K562 (cell line): ENCODE data around the gene FBXO8. TPM values are rescaled to one million over a fixed set of nuclear protein-coding genes. Genes with fewer than 3 reads are reported as not detected.

Source experiments
- ATAC-seq: fragments of 200-7000 bp; cut with Tn5 transposase; 3 replicates; pipeline ENCODE4 v1.9.1; 2020; ENCODE audit warnings: moderate library complexity
- BruUV-seq: library from RNA; stranded (reverse); fragments of 400-500 nt; replicated peaks from 2 replicates; lab custom pipeline; 2021; lab: Mats Ljungman, UMichigan
- CTCF ChIA-PET: fragments of 300-600 bp; formaldehyde crosslinking; extraction: SDS; loops from one replicate; lab custom pipeline; 2021; ENCODE audit warnings: low intra/inter-chr PET ratio; lab: Yijun Ruan, JAX
- POLR2A ChIA-PET: fragments of 300-600, 350-650 bp; sonication (Branson Sonifier 250); formaldehyde crosslinking; extraction: SDS; loops from one replicate; lab custom pipeline; 2021; ENCODE audit warnings: antibody characterized with exemption, inconsistent platforms; lab: Yijun Ruan, JAX
- DNase-seq, 4 experiments: peaks; one replicate each; pipeline versions ENCODE4 v3.0.0 to v3.0.0-alpha.2; 2011 to 2018; ENCODE audit warnings: low spot score in 3 of 4, mixed read lengths in 3 of 4; ENCODE audit errors: extremely low read depth in 1 of 4
- FAIRE-seq: peaks from 2 replicates; lab custom pipeline; 2011; peaks lifted over from hg19 to GRCh38; lab: Jason Lieb, UNC
- H2AFZ ChIP-seq: 2 replicates; pipeline ENCODE4 v1.6.0; 2011; ENCODE audit warnings: low read depth, low read length, control low read depth, inconsistent platforms
- H3K27ac ChIP-seq: fragments of 200-600 bp; 3 replicates; pipeline ENCODE4 v1.8.0; 2011; ENCODE audit warnings: low read depth, mild to moderate bottlenecking, control low read depth, inconsistent platforms, low read length, moderate library complexity, mixed read lengths; ENCODE audit errors: extremely low read depth
- H3K27me3 ChIP-seq, 2 experiments: fragments of 300-600 bp in 1 of 2; 2 replicates in 1 of 2; 3 replicates in 1 of 2; pipeline versions ENCODE4 v1.6.0 to v1.8.0; 2011; ENCODE audit warnings: inconsistent platforms in 2 of 2, low read length in 2 of 2, mild to moderate bottlenecking in 1 of 2, mixed read lengths in 1 of 2, moderate library complexity in 1 of 2; ENCODE audit not compliant: control insufficient read depth in 2 of 2, insufficient read depth in 2 of 2
- H3K36me3 ChIP-seq: fragments of 300-600 bp; 3 replicates; pipeline ENCODE4 v1.8.0; 2011; ENCODE audit warnings: mild to moderate bottlenecking, low read length, inconsistent platforms; ENCODE audit not compliant: control insufficient read depth, insufficient read depth
- H3K4me1 ChIP-seq, 2 experiments: fragments of 200-600 bp in 1 of 2; replicated peaks in 1 of 2; 2 replicates in 1 of 2; 3 replicates in 1 of 2; pipeline versions ENCODE4 v1.5.1 to v1.8.0; 2011; ENCODE audit warnings: inconsistent platforms in 2 of 2, low read length in 2 of 2, mild to moderate bottlenecking in 1 of 2, mixed read lengths in 1 of 2, moderate library complexity in 1 of 2; ENCODE audit not compliant: control insufficient read depth in 2 of 2, insufficient read depth in 2 of 2
- H3K4me2 ChIP-seq: 2 replicates; pipeline ENCODE4 v1.6.1; 2011; ENCODE audit warnings: low read length, control low read depth, inconsistent platforms, mixed read lengths; ENCODE audit not compliant: insufficient read depth
- H3K4me3 ChIP-seq: fragments of 200-600 bp; sonication (generic), shearing (Covaris generic); 2 replicates; pipeline ENCODE4 v1.5.1; 2016; ENCODE audit warnings: control low read depth, inconsistent platforms
- H3K79me2 ChIP-seq: fragments of 200-600 bp; 3 replicates; pipeline ENCODE4 v1.8.0; 2011; ENCODE audit warnings: low read length, inconsistent platforms; ENCODE audit not compliant: control insufficient read depth, insufficient read depth
- H3K9ac ChIP-seq, 2 experiments: 2 replicates each; pipeline versions ENCODE4 v1.6.0 to v1.6.1; 2011; ENCODE audit warnings: low read depth in 2 of 2, low read length in 2 of 2, control low read depth in 1 of 2, inconsistent platforms in 1 of 2, mild to moderate bottlenecking in 1 of 2, mixed read lengths in 1 of 2; ENCODE audit not compliant: insufficient read depth in 1 of 2
- H3K9me1 ChIP-seq: one replicate; pipeline ENCODE4 v1.6.0; 2011; ENCODE audit warnings: inconsistent platforms, mild to moderate bottlenecking, low read length, moderate library complexity; ENCODE audit not compliant: control insufficient read depth, insufficient read depth
- H3K9me3 ChIP-seq: replicated peaks from 2 replicates; pipeline ENCODE4 v1.5.1; 2011; ENCODE audit warnings: low read depth, low read length, inconsistent platforms; ENCODE audit not compliant: control insufficient read depth, insufficient read depth
- H4K20me1 ChIP-seq: replicated peaks from 2 replicates; pipeline ENCODE4 v1.6.1; 2011; ENCODE audit warnings: low read length, inconsistent platforms, mixed read lengths; ENCODE audit not compliant: control insufficient read depth, insufficient read depth
- DACH1 ChIP-seq: fragments of 450-650 bp; IDR thresholded peaks from 2 replicates; pipeline ENCODE4 v1.6.1; 2018; ENCODE audit not compliant: partially characterized antibody
- DIDO1 ChIP-seq: fragments of 450-650 bp; IDR thresholded peaks from 2 replicates; pipeline ENCODE4 v1.6.1; 2016; ENCODE audit warnings: low read depth, missing biosample characterization, missing genetic modification characterization
- ESRRA ChIP-seq: fragments of 450-650 bp; IDR thresholded peaks from 2 replicates; pipeline ENCODE4 v1.6.1; 2014; ENCODE audit warnings: low read depth, mild to moderate bottlenecking, moderate library complexity, borderline replicate concordance
- GABPB1 ChIP-seq: sonication (generic); formaldehyde crosslinking; IDR thresholded peaks from 2 replicates; pipeline ENCODE4 v1.8.0; 2022; ENCODE audit warnings: mild to moderate bottlenecking, missing genetic modification reagents
- HDAC2 ChIP-seq: fragments of 450-650 bp; IDR thresholded peaks from 2 replicates; pipeline ENCODE4 v1.6.1; 2016; ENCODE audit warnings: mild to moderate bottlenecking
- KAT7 ChIP-seq: sonication (generic); formaldehyde crosslinking; IDR thresholded peaks from 2 replicates; pipeline ENCODE4 v1.8.0; 2022; ENCODE audit warnings: missing genetic modification reagents, mild to moderate bottlenecking, borderline replicate concordance
- MEIS2 ChIP-seq: fragments of 450-650 bp; IDR thresholded peaks from 2 replicates; pipeline ENCODE4 v1.6.1; 2014; ENCODE audit warnings: mild to moderate bottlenecking; ENCODE audit not compliant: partially characterized antibody
- NR3C1 ChIP-seq: sonication (generic); formaldehyde crosslinking; IDR thresholded peaks from 2 replicates; pipeline ENCODE4 v1.8.1; 2022; ENCODE audit warnings: missing genetic modification reagents
- RB1 ChIP-seq: fragments of 450-650 bp; IDR thresholded peaks from 2 replicates; pipeline ENCODE4 v1.6.1; 2017; ENCODE audit warnings: low read depth, mild to moderate bottlenecking
- RCOR1 ChIP-seq, 2 experiments: IDR thresholded peaks; 2 replicates each; pipeline ENCODE4 v1.6.1; 2012; ENCODE audit warnings: low read depth in 2 of 2, low read length in 2 of 2, borderline replicate concordance in 1 of 2, improper control_type of control experiment in 1 of 2
- SMARCA5 ChIP-seq: fragments of 450-650 bp; IDR thresholded peaks from 2 replicates; pipeline ENCODE4 v1.6.1; 2016
- ZFP36 ChIP-seq: fragments of 150-350 bp; IDR thresholded peaks from 2 replicates; pipeline ENCODE4 v1.6.1; 2018; ENCODE audit warnings: low read length, low read depth; ENCODE audit not compliant: partially characterized antibody
- ZNF121 ChIP-seq: sonication (generic); formaldehyde crosslinking; conservative IDR thresholded peaks from 2 replicates; pipeline ENCODE4 v1.8.0; 2022; ENCODE audit warnings: missing genetic modification reagents
- ZNF253 ChIP-seq: fragments of 250-450 bp; sonication (Bioruptor Pico); conservative IDR thresholded peaks from 2 replicates; pipeline ENCODE4 v1.6.1; 2021; ENCODE audit warnings: mild to moderate bottlenecking
- WGBS: fragments of 100-300 bp; shearing (Covaris generic); methylation state at CpG from one replicate; pipeline ENCODE4 v1.1.6; 2016; ENCODE audit warnings: low coverage, mixed read lengths; ENCODE audit not compliant: insufficient coverage; ENCODE audit errors: missing lambda C conversion rate; 5-methylcytosine and 5-hydroxymethylcytosine counted together
- in situ Hi-C: fragments of 300-500 bp; cut with MboI; formaldehyde crosslinking; loops from 4 replicates; pipeline ENCODE4 v1.15.0; 2018; ENCODE audit warnings: inconsistent platforms, mixed read lengths
- intact Hi-C: fragments of 100-400 bp; cut with micrococcal nuclease; formaldehyde crosslinking; loops from 2 replicates; pipeline ENCODE4 v1.14.2; 2022
- polyA plus RNA-seq, 8 experiments: library from polyadenylated mRNA; depleted of rRNA in 4 of 8; stranded (reverse) in 5 of 8; unstranded in 3 of 8; fragments of >200 nt; fragmentation: Nextera tagmentation in 2 of 8; fragmentation: Illumina TruSeq in 1 of 8; extraction: Ambion mirVana in 2 of 8; extraction: Trizol in 1 of 8; gene quantifications; 2 replicates each; pipeline versions ENCODE4 v1.2.1 to v1.2.3, GENCODE V29; 2011 to 2014; ENCODE audit warnings: inconsistent platforms in 1 of 8, missing spikeins in 1 of 8
- total RNA-seq, 7 experiments: library from RNA; depleted of rRNA in 6 of 7; stranded (reverse); fragments of >200 nt in 6 of 7; fragmentation: Illumina TruSeq in 2 of 7; extraction: Trizol in 2 of 7; gene quantifications; 2 replicates each; pipeline versions ENCODE4 v1.2.1 to v1.2.3, GENCODE V29; 2011 to 2021; ENCODE audit warnings: low replicate concordance in 1 of 7
- TF ChIP-seq, protein P1 (sequence below): fragments of 450-650 bp; IDR thresholded peaks from 2 replicates; pipeline ENCODE4 v1.6.1; 2016; ENCODE audit warnings: antibody characterized with exemption
- TF ChIP-seq, protein P2 (sequence below), 2 experiments: fragments of 450-650 bp; IDR thresholded peaks; 2 replicates each; pipeline ENCODE4 v1.6.1; 2016
- TF ChIP-seq, protein P3 (sequence below), 2 experiments: fragments of 450-650 bp; IDR thresholded peaks; 2 replicates each; pipeline ENCODE4 v1.6.1; 2018; ENCODE audit warnings: mild to moderate bottlenecking in 2 of 2, low read depth in 1 of 2; ENCODE audit not compliant: partially characterized antibody in 2 of 2

Gene FBXO8
- total and polyA plus RNA-seq, 9 of the 15 experiments (the other 6 are each of a cell fraction or from before 2014, with no cell fraction given): 12.9 to 27.1 (median 14.8) TPM

DNA sequence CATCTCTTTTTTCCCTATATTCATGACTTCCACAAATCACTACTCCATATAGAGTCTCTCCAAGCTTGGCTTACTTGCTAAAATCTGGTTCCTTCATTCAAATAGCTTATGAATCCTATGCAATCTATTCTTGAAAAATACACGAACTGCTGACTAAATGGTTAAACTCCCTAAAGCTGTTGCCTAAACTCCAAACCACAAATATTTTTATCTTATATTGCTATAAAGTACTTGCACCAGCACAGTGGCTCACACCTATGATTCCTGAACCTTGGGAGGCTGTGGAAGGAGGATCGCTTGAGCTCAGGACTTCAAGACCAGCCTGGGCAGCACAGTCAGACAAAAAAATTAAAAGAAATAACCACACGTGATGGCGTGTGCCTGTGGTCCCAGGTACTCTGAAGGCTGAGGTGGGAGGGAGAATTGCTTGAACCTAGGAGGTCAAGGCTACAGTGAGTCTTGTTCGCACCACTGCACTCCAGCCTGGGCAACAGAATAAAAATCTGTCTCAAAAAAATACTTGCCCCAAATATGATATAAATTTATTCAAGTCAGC, 2.2 kb downstream of the FBXO8 start:
- BruUV-seq: no TSS peak
- H3K9me3 ChIP-seq: no peaks in the 10 kb centered on the region; the same call in 1 of the 2 replicates
- FAIRE-seq: no peak
- H3K4me3 ChIP-seq: peak overlapping the region; percentile 24
- DNase-seq: peak in 1 of 4 experiments; percentile 62
- H3K9ac ChIP-seq: peak overlapping the region; percentile 64 to 99; a peak in 3 of 4 replicates
- H3K79me2 ChIP-seq: peaks cover 100% of the 10 kb centered on the region
- peak overlapping the region; percentile 38; the same call in 1 of the 3 replicates for H3K27ac ChIP-seq
- no peaks in the 10 kb centered on the region for H3K27me3 ChIP-seq
- ChIA-PET POLR2A (no interaction called here), CTCF (no interaction called here)
- intact Hi-C loops (loop anchor here (10.0 kb wide), 1 partner anchor 946 kb away; the partner anchor contains the start of gene HMGB2), in situ Hi-C loops (no loop called here)
- H4K20me1 ChIP-seq: no peaks in the 10 kb centered on the region
- peaks cover 0 to 3% of the 10 kb centered on the region in 2 experiments; a peak in 2 of 5 replicates for H3K4me1 ChIP-seq
- ATAC-seq: peak; percentile 39
- H2AFZ ChIP-seq: peak overlapping the region; percentile 49; the same call in 1 of the 2 replicates
- WGBS: 4% methylated on average over 5 of the region's 5 CpGs
- H3K4me2 ChIP-seq: peak overlapping the region; percentile 79
- H3K9me1 ChIP-seq: no peaks in the 10 kb centered on the region
- H3K36me3 ChIP-seq: no peaks in the 10 kb centered on the region; the same call in 2 of the 3 replicates
- TF ChIP-seq, protein P1, sequence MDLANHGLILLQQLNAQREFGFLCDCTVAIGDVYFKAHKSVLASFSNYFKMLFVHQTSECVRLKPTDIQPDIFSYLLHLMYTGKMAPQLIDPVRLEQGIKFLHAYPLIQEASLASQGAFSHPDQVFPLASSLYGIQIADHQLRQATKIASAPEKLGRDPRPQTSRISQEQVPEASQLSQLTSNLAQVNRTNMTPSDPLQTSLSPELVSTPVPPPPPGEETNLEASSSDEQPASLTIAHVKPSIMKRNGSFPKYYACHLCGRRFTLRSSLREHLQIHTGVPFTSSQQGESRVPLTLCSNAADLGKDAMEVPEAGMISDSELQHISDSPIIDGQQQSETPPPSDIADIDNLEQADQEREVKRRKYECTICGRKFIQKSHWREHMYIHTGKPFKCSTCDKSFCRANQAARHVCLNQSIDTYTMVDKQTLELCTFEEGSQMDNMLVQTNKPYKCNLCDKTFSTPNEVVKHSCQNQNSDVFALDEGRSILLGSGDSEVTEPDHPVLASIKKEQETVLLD: no peak
- TF ChIP-seq NR3C1 (CRISPR knock-in tag): no peak
- TF ChIP-seq, protein P2, sequence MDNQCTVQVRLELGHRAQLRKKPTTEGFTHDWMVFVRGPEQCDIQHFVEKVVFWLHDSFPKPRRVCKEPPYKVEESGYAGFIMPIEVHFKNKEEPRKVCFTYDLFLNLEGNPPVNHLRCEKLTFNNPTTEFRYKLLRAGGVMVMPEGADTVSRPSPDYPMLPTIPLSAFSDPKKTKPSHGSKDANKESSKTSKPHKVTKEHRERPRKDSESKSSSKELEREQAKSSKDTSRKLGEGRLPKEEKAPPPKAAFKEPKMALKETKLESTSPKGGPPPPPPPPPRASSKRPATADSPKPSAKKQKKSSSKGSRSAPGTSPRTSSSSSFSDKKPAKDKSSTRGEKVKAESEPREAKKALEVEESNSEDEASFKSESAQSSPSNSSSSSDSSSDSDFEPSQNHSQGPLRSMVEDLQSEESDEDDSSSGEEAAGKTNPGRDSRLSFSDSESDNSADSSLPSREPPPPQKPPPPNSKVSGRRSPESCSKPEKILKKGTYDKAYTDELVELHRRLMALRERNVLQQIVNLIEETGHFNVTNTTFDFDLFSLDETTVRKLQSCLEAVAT (IDR thresholded peaks at IDR 0.05): no peak
- TF ChIP-seq, protein P3, sequence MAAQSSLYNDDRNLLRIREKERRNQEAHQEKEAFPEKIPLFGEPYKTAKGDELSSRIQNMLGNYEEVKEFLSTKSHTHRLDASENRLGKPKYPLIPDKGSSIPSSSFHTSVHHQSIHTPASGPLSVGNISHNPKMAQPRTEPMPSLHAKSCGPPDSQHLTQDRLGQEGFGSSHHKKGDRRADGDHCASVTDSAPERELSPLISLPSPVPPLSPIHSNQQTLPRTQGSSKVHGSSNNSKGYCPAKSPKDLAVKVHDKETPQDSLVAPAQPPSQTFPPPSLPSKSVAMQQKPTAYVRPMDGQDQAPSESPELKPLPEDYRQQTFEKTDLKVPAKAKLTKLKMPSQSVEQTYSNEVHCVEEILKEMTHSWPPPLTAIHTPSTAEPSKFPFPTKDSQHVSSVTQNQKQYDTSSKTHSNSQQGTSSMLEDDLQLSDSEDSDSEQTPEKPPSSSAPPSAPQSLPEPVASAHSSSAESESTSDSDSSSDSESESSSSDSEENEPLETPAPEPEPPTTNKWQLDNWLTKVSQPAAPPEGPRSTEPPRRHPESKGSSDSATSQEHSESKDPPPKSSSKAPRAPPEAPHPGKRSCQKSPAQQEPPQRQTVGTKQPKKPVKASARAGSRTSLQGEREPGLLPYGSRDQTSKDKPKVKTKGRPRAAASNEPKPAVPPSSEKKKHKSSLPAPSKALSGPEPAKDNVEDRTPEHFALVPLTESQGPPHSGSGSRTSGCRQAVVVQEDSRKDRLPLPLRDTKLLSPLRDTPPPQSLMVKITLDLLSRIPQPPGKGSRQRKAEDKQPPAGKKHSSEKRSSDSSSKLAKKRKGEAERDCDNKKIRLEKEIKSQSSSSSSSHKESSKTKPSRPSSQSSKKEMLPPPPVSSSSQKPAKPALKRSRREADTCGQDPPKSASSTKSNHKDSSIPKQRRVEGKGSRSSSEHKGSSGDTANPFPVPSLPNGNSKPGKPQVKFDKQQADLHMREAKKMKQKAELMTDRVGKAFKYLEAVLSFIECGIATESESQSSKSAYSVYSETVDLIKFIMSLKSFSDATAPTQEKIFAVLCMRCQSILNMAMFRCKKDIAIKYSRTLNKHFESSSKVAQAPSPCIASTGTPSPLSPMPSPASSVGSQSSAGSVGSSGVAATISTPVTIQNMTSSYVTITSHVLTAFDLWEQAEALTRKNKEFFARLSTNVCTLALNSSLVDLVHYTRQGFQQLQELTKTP (IDR thresholded peaks at IDR 0.05; ENCODE audit: low read depth in 1 of 2, partially characterized antibody in 2 of 2): no peak
- no peak for TF ChIP-seq DACH1
- no peak for TF ChIP-seq HDAC2
- peak in 1 of 2 experiments; percentile 46; a peak in 1 of 4 replicates for TF ChIP-seq RCOR1 (IDR thresholded peaks at IDR 0.05; ENCODE audit: borderline replicate concordance in 1 of 2, low read depth in 2 of 2, low read length in 2 of 2)
- no peak for TF ChIP-seq DIDO1 (tag)
- TF ChIP-seq MEIS2: no peak
- no peak for TF ChIP-seq KAT7 (CRISPR knock-in tag)
- no peak for TF ChIP-seq GABPB1
- no peak for TF ChIP-seq ZFP36
- TF ChIP-seq SMARCA5: no peak
- no peak for TF ChIP-seq RB1
- TF ChIP-seq ZNF253 (CRISPR knock-in tag): no peak
- no peak for TF ChIP-seq ESRRA
- TF ChIP-seq ZNF121 (CRISPR knock-in tag): 0 out of 2 replicates have a peak, but pooled peaks have one; percentile 10
